ENCODE data around the gene TGFBR3L. TPM values are rescaled to one million over a fixed set of nuclear protein-coding genes. Genes with fewer than 3 reads are reported as not detected.

Gene TGFBR3L
- total and polyA plus RNA-seq, 4 experiments from 2014 or later = 0.93 to 1.00 TPM; not detected in 2

- no peak overlapping the region for H3K4me3 Mint-ChIP-seq
- no peak overlapping the region for H3K27ac ChIP-seq (ENCODE audit: low read depth, low read length)
- no peaks in the 10 kb centered on the region for H3K9me3 Mint-ChIP-seq
- peaks cover 4 to 36% of the 10 kb centered on the region in 2 donors for H3K36me3 Mint-ChIP-seq
- H3K27ac Mint-ChIP-seq = no peak overlapping the region
- no peaks in the 10 kb centered on the region for H3K27me3 ChIP-seq (ENCODE audit: insufficient read depth, low read length)
- no peak for DNase-seq
- H3K4me3 ChIP-seq (ENCODE audit: low read length in 2 of 2) = no peak overlapping the region
- H3K36me3 ChIP-seq (ENCODE audit: insufficient read depth, low read length) = peaks cover 45% of the 10 kb centered on the region
- peaks cover 0 to 9% (median 5%) of the 10 kb centered on the region in 4 donors for H3K4me1 Mint-ChIP-seq
- no peaks in the 10 kb centered on the region for H3K9me3 ChIP-seq (ENCODE audit: control insufficient read depth in 1 of 2, low read length in 2 of 2)
- POLR2A ChIA-PET (ENCODE audit: partially characterized antibody) = no interaction called here
- intact Hi-C loops (cut with micrococcal nuclease) = no loop called here
- no peaks in the 10 kb centered on the region for H3K27me3 Mint-ChIP-seq
- no peaks in the 10 kb centered on the region for H3K4me1 ChIP-seq (ENCODE audit: insufficient read depth, low read length)
- CTCF ChIA-PET (ENCODE audit: partially characterized antibody) = no interaction called here
These were observed 18.8 kb downstream of the TGFBR3L start for GRCh38 chr19:7933411-7933810.

DNA sequence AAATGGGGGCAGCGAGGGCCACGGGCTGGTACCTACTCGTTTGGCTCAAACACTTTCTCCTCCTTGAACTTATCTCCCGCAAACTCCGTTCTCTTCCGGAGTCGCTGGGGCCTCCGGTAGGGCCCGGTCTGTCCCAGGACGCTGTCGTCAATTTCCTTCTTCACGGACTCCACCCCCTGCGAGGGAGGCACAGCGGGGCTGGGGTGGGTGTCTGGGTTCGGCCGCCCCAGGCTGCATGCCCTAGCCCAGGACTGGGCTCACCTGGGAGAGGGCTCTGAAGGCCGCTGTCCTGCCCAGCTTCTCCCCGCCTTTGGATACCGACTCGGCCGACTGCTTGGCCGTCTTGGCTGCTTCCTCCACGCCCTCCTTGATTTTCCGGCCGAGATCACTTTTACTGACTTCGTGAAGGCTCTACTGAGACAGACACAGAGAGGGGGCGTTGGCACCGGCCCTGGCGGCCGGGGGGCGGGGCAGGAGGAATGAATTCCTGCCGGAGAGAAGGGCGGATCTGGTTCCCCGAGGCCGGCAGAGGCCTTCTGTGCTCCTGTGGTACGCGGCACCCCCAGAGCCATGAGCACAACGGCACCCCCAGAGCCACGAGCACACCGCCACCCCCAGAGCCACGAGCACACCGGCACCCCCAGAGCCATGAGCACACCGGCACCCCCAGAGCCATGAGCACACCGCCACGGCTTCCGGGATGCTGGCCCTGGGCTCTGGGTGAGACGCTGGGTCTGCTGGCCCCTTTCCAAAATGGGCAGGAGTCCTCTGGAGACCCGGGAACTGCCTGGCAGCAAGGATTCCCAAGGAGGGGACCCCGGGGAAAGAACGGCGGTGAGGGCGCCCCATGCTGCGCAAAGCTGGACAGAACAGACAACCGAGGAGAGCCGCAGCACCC lies 19.4 kb downstream of the TGFBR3L start:
- Histone ChIP-seq H3K27me3 (ENCODE audit: insufficient read depth, low read length) (no peaks in the 10 kb centered on the region), H3K4me1 (ENCODE audit: insufficient read depth, low read length) (no peaks in the 10 kb centered on the region), H3K27ac (ENCODE audit: low read depth, low read length) (no peak overlapping the region), H3K36me3 (ENCODE audit: insufficient read depth, low read length) (peaks cover 45% of the 10 kb centered on the region), H3K9me3 (ENCODE audit: control insufficient read depth in 1 of 2, low read length in 2 of 2) (no peaks in the 10 kb centered on the region), H3K4me3 (ENCODE audit: low read length in 2 of 2) (no peak overlapping the region)
- Mint-ChIP-seq H3K4me1 (peaks cover 3 to 10% (median 6%) of the 10 kb centered on the region in 4 donors), H3K36me3 (peaks cover 4 to 38% of the 10 kb centered on the region in 2 donors), H3K27ac (no peak overlapping the region), H3K9me3 (no peaks in the 10 kb centered on the region), H3K27me3 (no peaks in the 10 kb centered on the region), H3K4me3 (no peak overlapping the region)
- CTCF ChIA-PET (ENCODE audit: partially characterized antibody) = no interaction called here
- no peak for DNase-seq
- POLR2A ChIA-PET (ENCODE audit: partially characterized antibody) = interaction anchor here (2.4 kb wide), 1 partner anchor 10 kb away, joined by 7 read pairs; the partner anchor contains the start of gene TIMM44
- intact Hi-C loops (cut with micrococcal nuclease) = no loop called here

DNA sequence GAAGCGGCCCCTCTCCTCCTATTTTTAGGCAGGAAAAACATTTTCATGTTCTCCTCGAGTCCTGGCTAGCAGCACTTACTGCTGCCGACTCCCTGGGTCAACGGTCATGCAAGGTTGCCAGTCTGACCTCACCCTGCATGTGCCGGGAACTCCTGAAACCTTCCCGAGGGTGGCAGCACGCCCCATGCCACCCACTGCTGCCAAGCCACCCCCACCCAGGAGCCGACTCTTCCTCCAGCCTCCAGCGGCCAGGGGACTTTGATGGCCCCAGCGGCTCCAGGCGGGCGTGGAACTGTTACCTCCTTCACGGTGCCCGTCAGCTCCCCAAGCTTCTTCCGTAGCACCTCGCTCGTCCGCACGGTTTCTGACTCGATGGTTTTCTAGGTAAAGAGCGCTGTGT lies 20.1 kb downstream of the TGFBR3L start:
- intact Hi-C loops (cut with micrococcal nuclease) = no loop called here
- Mint-ChIP-seq H3K27me3 (no peaks in the 10 kb centered on the region), H3K27ac (no peak overlapping the region), H3K9me3 (no peaks in the 10 kb centered on the region), H3K4me1 (peaks cover 4% of the 10 kb centered on the region in 4 donors), H3K36me3 (peaks cover 4 to 33% of the 10 kb centered on the region in 2 donors), H3K4me3 (no peak overlapping the region)
- no peak overlapping the region for H3K27ac ChIP-seq (ENCODE audit: low read depth, low read length)
- H3K27me3 ChIP-seq (ENCODE audit: insufficient read depth, low read length) = no peaks in the 10 kb centered on the region
- H3K4me3 ChIP-seq (ENCODE audit: low read length in 2 of 2) = no peak overlapping the region
- no peaks in the 10 kb centered on the region for H3K9me3 ChIP-seq (ENCODE audit: control insufficient read depth in 1 of 2, low read length in 2 of 2)
- no peak for DNase-seq
- ChIA-PET CTCF (ENCODE audit: partially characterized antibody) (interaction anchor here (1.5 kb wide), 1 partner anchor 11 kb away, joined by 3 read pairs; no protein-coding TSS in a partner anchor), POLR2A (ENCODE audit: partially characterized antibody) (interaction anchor here (2.4 kb wide), 1 partner anchor 9 kb away, joined by 7 read pairs; the partner anchor contains the start of gene TIMM44)
- peaks cover 45% of the 10 kb centered on the region for H3K36me3 ChIP-seq (ENCODE audit: insufficient read depth, low read length)
- H3K4me1 ChIP-seq (ENCODE audit: insufficient read depth, low read length) = no peaks in the 10 kb centered on the region

DNA sequence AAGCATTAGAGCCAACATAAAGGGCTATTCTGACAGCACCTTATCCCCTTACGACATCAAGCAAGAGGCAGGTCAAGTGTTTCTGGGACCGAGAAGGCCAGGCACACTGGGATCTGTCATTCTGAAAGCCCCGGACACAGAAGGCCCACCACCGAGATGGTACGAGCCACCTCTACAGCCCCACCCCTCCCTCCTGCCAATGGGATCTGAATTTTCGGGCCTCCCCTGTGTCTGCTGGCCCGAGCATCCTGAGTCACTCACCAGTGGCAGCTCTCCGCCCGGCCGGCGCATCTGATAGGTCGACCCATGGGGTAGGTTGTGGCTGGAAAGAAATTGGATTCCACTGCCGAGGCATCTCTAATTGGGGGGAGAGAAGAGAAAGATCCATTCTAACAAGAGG lies 26.2 kb downstream of the TGFBR3L start:
- Mint-ChIP-seq H3K27ac (peak overlapping the region in 2 of 7 donors; percentile 43 to 57), H3K27me3 (no peaks in the 10 kb centered on the region), H3K4me1 (peaks cover 11 to 45% (median 28%) of the 10 kb centered on the region in 4 donors), H3K4me3 (peak overlapping the region in 6 of 8 donors; percentile 13 to 45 (median 18)), H3K36me3 (peaks cover 11 to 18% of the 10 kb centered on the region in 2 donors), H3K9me3 (no peaks in the 10 kb centered on the region)
- no peaks in the 10 kb centered on the region for H3K27me3 ChIP-seq (ENCODE audit: insufficient read depth, low read length)
- H3K36me3 ChIP-seq (ENCODE audit: insufficient read depth, low read length) = peaks cover 15% of the 10 kb centered on the region
- H3K9me3 ChIP-seq (ENCODE audit: control insufficient read depth in 1 of 2, low read length in 2 of 2) = no peaks in the 10 kb centered on the region
- intact Hi-C loops (cut with micrococcal nuclease) = loop anchor here (10.0 kb wide), 1 partner anchor 214 kb away; no protein-coding TSS in a partner anchor
- no peak overlapping the region for H3K4me3 ChIP-seq (ENCODE audit: low read length in 2 of 2)
- ChIA-PET CTCF (ENCODE audit: partially characterized antibody) (interaction anchor here (6.5 kb wide), 1 partner anchor 21 kb away, joined by 66 read pairs; the partner anchor contains the start of gene SNAPC2), POLR2A (ENCODE audit: partially characterized antibody) (interaction anchor here (0.8 kb wide), 1 partner anchor 37 kb away, joined by 3 read pairs; the partner anchor contains the start of gene MAP2K7)
- H3K27ac ChIP-seq (ENCODE audit: low read depth, low read length) = no peak overlapping the region
- no peak for DNase-seq
- peaks cover 16% of the 10 kb centered on the region for H3K4me1 ChIP-seq (ENCODE audit: insufficient read depth, low read length)

DNA sequence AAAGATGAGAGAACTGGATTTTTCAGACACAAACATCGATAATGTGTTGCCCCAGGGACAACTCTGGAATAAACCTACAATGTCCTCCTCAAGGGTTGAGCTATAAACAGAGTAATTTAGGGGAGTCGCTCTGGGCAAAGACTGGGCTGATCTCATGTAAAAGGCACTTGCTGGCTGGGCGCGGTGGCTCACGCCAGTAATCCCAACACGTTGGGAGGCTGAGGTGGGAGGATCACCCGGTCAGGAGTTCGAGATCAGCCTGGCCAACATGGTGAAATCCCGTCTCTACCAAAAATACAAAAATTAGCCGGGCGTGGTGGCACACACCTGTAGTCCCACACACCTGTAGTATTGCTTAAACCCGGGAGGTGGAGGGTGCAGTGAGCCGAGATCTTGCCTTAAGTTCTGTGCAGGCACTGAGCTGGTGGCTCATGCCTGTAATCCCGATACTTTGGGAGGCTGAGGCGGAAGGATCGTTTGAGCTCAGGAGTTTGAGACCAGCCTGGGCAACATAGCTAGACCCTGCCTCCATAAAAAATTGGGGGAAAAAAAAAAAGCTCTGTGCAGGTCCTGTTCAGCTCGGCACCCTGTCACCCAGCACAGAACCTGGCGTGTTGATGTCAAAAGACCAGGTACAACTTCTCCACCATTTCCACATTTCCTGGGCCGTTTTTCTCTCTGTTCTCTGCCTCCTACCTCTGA lies 27.4 kb downstream of the TGFBR3L start:
- Mint-ChIP-seq H3K9me3 (no peaks in the 10 kb centered on the region), H3K27ac (peak overlapping the region in 4 of 7 donors; percentile 17 to 88 (median 70)), H3K4me3 (peak overlapping the region; percentile 15 to 92 (median 54)), H3K4me1 (peaks cover 11 to 45% (median 28%) of the 10 kb centered on the region in 4 donors), H3K36me3 (peaks cover 11 to 16% of the 10 kb centered on the region in 2 donors), H3K27me3 (no peaks in the 10 kb centered on the region)
- H3K4me3 ChIP-seq (ENCODE audit: low read length in 2 of 2) = no peak overlapping the region
- H3K36me3 ChIP-seq (ENCODE audit: insufficient read depth, low read length) = peaks cover 9% of the 10 kb centered on the region
- no peak overlapping the region for H3K27ac ChIP-seq (ENCODE audit: low read depth, low read length)
- ChIA-PET POLR2A (ENCODE audit: partially characterized antibody) (interaction anchor here (0.6 to 3.4 kb wide), 2 partner anchors 21 to 78 kb away, joined by 3 to 53 read pairs; partner anchors contain the start of gene SNAPC2), CTCF (ENCODE audit: partially characterized antibody) (interaction anchor here (6.5 kb wide), 1 partner anchor 22 kb away, joined by 66 read pairs; the partner anchor contains the start of gene SNAPC2)
- H3K4me1 ChIP-seq (ENCODE audit: insufficient read depth, low read length) = peaks cover 16% of the 10 kb centered on the region
- intact Hi-C loops (cut with micrococcal nuclease) = loop anchor here (10.0 kb wide), 1 partner anchor 213 kb away; no protein-coding TSS in a partner anchor
- H3K9me3 ChIP-seq (ENCODE audit: control insufficient read depth in 1 of 2, low read length in 2 of 2) = no peaks in the 10 kb centered on the region
- DNase-seq = no peak
- H3K27me3 ChIP-seq (ENCODE audit: insufficient read depth, low read length) = no peaks in the 10 kb centered on the region

GRCh38 chr19:7942981-7943443 lies 28.4 kb downstream of the TGFBR3L start:
- Mint-ChIP-seq H3K27ac (peak overlapping the region; percentile 88 to 98 (median 97)), H3K9me3 (no peaks in the 10 kb centered on the region), H3K4me1 (peaks cover 11 to 45% (median 28%) of the 10 kb centered on the region in 4 donors), H3K36me3 (peaks cover 7 to 13% of the 10 kb centered on the region in 2 donors), H3K4me3 (peak overlapping the region; percentile 86 to 94 (median 92)), H3K27me3 (no peaks in the 10 kb centered on the region)
- H3K27ac ChIP-seq (ENCODE audit: low read depth, low read length) = peak overlapping the region; percentile 92
- H3K27me3 ChIP-seq (ENCODE audit: insufficient read depth, low read length) = no peaks in the 10 kb centered on the region
- POLR2A ChIA-PET (ENCODE audit: partially characterized antibody) = interaction anchor here (0.7 to 3.4 kb wide), 18 partner anchors 8 to 1518 kb away, joined by 3 to 53 read pairs (median 6); partner anchors contain the start of genes ARHGEF18, CERS4, ELAVL1 and KHSRP
- CTCF ChIA-PET (ENCODE audit: partially characterized antibody) = interaction anchor here (0.6 to 6.5 kb wide), 17 partner anchors 9 to 377 kb away, joined by 3 to 66 read pairs (median 9); partner anchors contain the start of genes MAP2K7 and SNAPC2
- intact Hi-C loops (cut with micrococcal nuclease) = loop anchor here (1.0 to 10.0 kb wide), 6 partner anchors 14 to 266 kb away; partner anchors contain the start of genes CERS4, MAP2K7 and SNAPC2
- H3K4me3 ChIP-seq (ENCODE audit: low read length in 2 of 2) = peak overlapping the region; percentile 58 to 71
- DNase-seq = peak in 1 of 5 donors; percentile 63
- H3K4me1 ChIP-seq (ENCODE audit: insufficient read depth, low read length) = peaks cover 16% of the 10 kb centered on the region
- H3K36me3 ChIP-seq (ENCODE audit: insufficient read depth, low read length) = peaks cover 9% of the 10 kb centered on the region
- H3K9me3 ChIP-seq (ENCODE audit: control insufficient read depth in 1 of 2, low read length in 2 of 2) = no peaks in the 10 kb centered on the region

Measured in CD4-positive, alpha-beta memory T cell (primary cell).